H1 (cell line): ENCODE measurements around the gene IFIT5. TPM values are rescaled to one million over a fixed set of nuclear protein-coding genes. Genes with fewer than 3 reads are reported as not detected.

Experiments used
- CTCF ChIA-PET: fragments of 300-600 bp; sonication (Branson Sonifier 250); formaldehyde crosslinking; loops from one replicate; lab custom pipeline; 2021; ENCODE audit not compliant: partially characterized antibody; lab: Charles Lee
- POLR2A ChIA-PET: fragments of 300-600 bp; sonication (Branson Sonifier 250); formaldehyde crosslinking; loops from one replicate; lab custom pipeline; 2021; ENCODE audit warnings: inconsistent platforms; ENCODE audit not compliant: partially characterized antibody; lab: Charles Lee
- DNase-seq, 2 experiments: peaks; one replicate each; pipeline versions ENCODE4 v3.0.0 to v3.0.0-alpha.2; 2010 to 2022; ENCODE audit warnings: low spot score in 2 of 2, low read depth in 1 of 2, mixed read lengths in 1 of 2
- FAIRE-seq: peaks from 2 replicates; lab custom pipeline; 2011; peaks lifted over from hg19 to GRCh38; lab: Jason Lieb, UNC
- H2AFZ ChIP-seq: 2 replicates; pipeline ENCODE4 v1.8.1; 2012; ENCODE audit warnings: low read length, inconsistent platforms
- H2AK5ac ChIP-seq: 2 replicates; pipeline ENCODE4 v1.6.1; 2013; ENCODE audit warnings: low read depth, low read length
- H2BK120ac ChIP-seq: replicated peaks from 2 replicates; pipeline ENCODE3; 2013; ENCODE audit warnings: low read depth, low read length, inconsistent platforms
- H2BK12ac ChIP-seq: 2 replicates; pipeline ENCODE4 v1.6.1; 2013; ENCODE audit warnings: low read depth, low read length
- H2BK15ac ChIP-seq: 2 replicates; pipeline ENCODE4 v1.6.1; 2013; ENCODE audit warnings: low read length
- H2BK20ac ChIP-seq: 2 replicates; pipeline ENCODE4 v1.6.1; 2013; ENCODE audit warnings: low read length
- H2BK5ac ChIP-seq: 2 replicates; pipeline ENCODE4 v1.6.1; 2013; ENCODE audit warnings: low read depth, low read length
- H3K14ac ChIP-seq: 2 replicates; pipeline ENCODE4 v1.6.1; 2013; ENCODE audit warnings: inconsistent platforms; ENCODE audit not compliant: insufficient read length
- H3K18ac ChIP-seq: 2 replicates; pipeline ENCODE4 v1.6.1; 2013; ENCODE audit warnings: low read length; ENCODE audit errors: extremely low read depth
- H3K23ac ChIP-seq: 2 replicates; pipeline ENCODE4 v1.6.1; 2013; ENCODE audit warnings: inconsistent platforms; ENCODE audit not compliant: insufficient read length
- H3K23me2 ChIP-seq: 2 replicates; pipeline ENCODE4 v1.6.1; 2013; ENCODE audit warnings: low read depth, low read length
- H3K27ac ChIP-seq: 2 replicates; pipeline ENCODE4 v1.6.1; 2011; ENCODE audit warnings: low read depth, low read length, inconsistent platforms
- H3K27me3 ChIP-seq, 4 experiments: replicated peaks in 1 of 4; 1 replicate in 1 of 4; 2 replicates in 3 of 4; pipeline versions ENCODE4 v1.6.1 to v1.8.1; 2011 to 2013; ENCODE audit warnings: low read length in 3 of 4, mild to moderate bottlenecking in 3 of 4, inconsistent platforms in 2 of 4, mixed read lengths in 2 of 4, moderate library complexity in 1 of 4; ENCODE audit not compliant: control insufficient read depth in 3 of 4, insufficient read depth in 3 of 4; ENCODE audit errors: extremely low read depth in 1 of 4
- H3K36me3 ChIP-seq, 4 experiments: 2 replicates each; pipeline versions ENCODE4 v1.6.1 to v1.8.1; 2011 to 2013; ENCODE audit warnings: mild to moderate bottlenecking in 4 of 4, low read length in 3 of 4, moderate library complexity in 2 of 4, control low read depth in 1 of 4, inconsistent platforms in 1 of 4; ENCODE audit not compliant: insufficient read depth in 4 of 4, control insufficient read depth in 2 of 4
- H3K4ac ChIP-seq: replicated peaks from 2 replicates; pipeline ENCODE3; 2013; ENCODE audit warnings: low read length, low read depth, mixed read lengths, inconsistent platforms; ENCODE audit not compliant: insufficient read length
- H3K4me1 ChIP-seq, 4 experiments: replicated peaks in 1 of 4; 1 replicate in 1 of 4; 2 replicates in 3 of 4; pipeline versions ENCODE4 v1.6.1 to v1.8.1; 2011 to 2013; ENCODE audit warnings: low read length in 3 of 4, inconsistent platforms in 2 of 4, mixed read lengths in 1 of 4; ENCODE audit not compliant: insufficient read depth in 4 of 4, control insufficient read depth in 3 of 4
- H3K4me2 ChIP-seq, 2 experiments: 2 replicates each; pipeline versions ENCODE4 v1.6.1 to v1.8.1; 2011 to 2013; ENCODE audit warnings: low read depth in 2 of 2, low read length in 2 of 2, control low read depth in 1 of 2, inconsistent platforms in 1 of 2, mild to moderate bottlenecking in 1 of 2; ENCODE audit not compliant: insufficient read depth in 1 of 2
- H3K4me3 ChIP-seq, 4 experiments: fragments of 200-600, 300-600 bp in 1 of 4; sonication (generic), shearing (Covaris generic), sonication (Bioruptor Twin) in 1 of 4; 2 replicates each; pipeline versions ENCODE4 v1.5.1 to v1.8.1; 2011 to 2016; ENCODE audit warnings: low read length in 4 of 4, low read depth in 3 of 4, control low read depth in 2 of 4, inconsistent platforms in 2 of 4, mild to moderate bottlenecking in 2 of 4, mixed read lengths in 1 of 4, moderate library complexity in 1 of 4; ENCODE audit not compliant: insufficient read depth in 2 of 4; ENCODE audit errors: extremely low read depth in 1 of 4
- H3K56ac ChIP-seq: replicated peaks from 2 replicates; pipeline ENCODE3; 2013; ENCODE audit warnings: low read depth, mild to moderate bottlenecking, mixed read lengths, low read length, inconsistent platforms; ENCODE audit not compliant: insufficient read length
- H3K79me1 ChIP-seq: 2 replicates; pipeline ENCODE4 v1.6.1; 2013; ENCODE audit warnings: low read depth, low read length, control low read depth
- H3K79me2 ChIP-seq, 2 experiments: 2 replicates each; pipeline versions ENCODE4 v1.6.1 to v1.8.1; 2012 to 2013; ENCODE audit warnings: low read length in 2 of 2, mild to moderate bottlenecking in 2 of 2, inconsistent platforms in 1 of 2; ENCODE audit not compliant: insufficient read depth in 2 of 2, control insufficient read depth in 1 of 2
- H3K9ac ChIP-seq, 4 experiments: replicated peaks in 1 of 4; 1 replicate in 1 of 4; 2 replicates in 3 of 4; pipeline versions ENCODE4 v1.6.1 to v1.8.1; 2011 to 2013; ENCODE audit warnings: low read depth in 3 of 4, low read length in 3 of 4, control low read depth in 2 of 4, mild to moderate bottlenecking in 2 of 4, moderate library complexity in 2 of 4, inconsistent platforms in 1 of 4; ENCODE audit errors: extremely low read depth in 1 of 4
- H3K9me3 ChIP-seq, 2 experiments: 2 replicates each; pipeline versions ENCODE4 v1.6.1 to v1.8.1; 2012 to 2013; ENCODE audit warnings: mild to moderate bottlenecking in 2 of 2, moderate library complexity in 2 of 2, control low read depth in 1 of 2, inconsistent platforms in 1 of 2, low read depth in 1 of 2, low read length in 1 of 2, mixed read lengths in 1 of 2; ENCODE audit not compliant: insufficient read depth in 2 of 2
- H4K20me1 ChIP-seq, 2 experiments: replicated peaks in 1 of 2; 2 replicates each; pipeline versions ENCODE3 to v1.8.1; 2011 to 2013; ENCODE audit warnings: inconsistent platforms in 2 of 2, low read length in 2 of 2, mild to moderate bottlenecking in 1 of 2; ENCODE audit not compliant: insufficient read depth in 2 of 2, control insufficient read depth in 1 of 2
- H4K5ac ChIP-seq: 2 replicates; pipeline ENCODE4 v1.6.1; 2013; ENCODE audit warnings: low read length, low read depth, mixed read lengths, inconsistent platforms; ENCODE audit not compliant: insufficient read length
- H4K8ac ChIP-seq: 2 replicates; pipeline ENCODE4 v1.8.0; 2013; ENCODE audit warnings: mild to moderate bottlenecking, moderate library complexity, low read length, inconsistent platforms; ENCODE audit not compliant: insufficient read depth; ENCODE audit errors: extremely low read depth
- H4K91ac ChIP-seq: replicated peaks from 2 replicates; pipeline ENCODE3; 2013; ENCODE audit warnings: low read length, mixed read lengths, inconsistent platforms; ENCODE audit not compliant: insufficient read length
- GTF2F1 ChIP-seq: IDR thresholded peaks from 2 replicates; pipeline ENCODE4 v1.6.1; 2012; ENCODE audit warnings: low read depth, low read length, improper control_type of control experiment, borderline replicate concordance
- HDAC6 ChIP-seq: IDR thresholded peaks from one replicate; pipeline ENCODE4 v1.7.1; 2012; ENCODE audit warnings: low read depth, mild to moderate bottlenecking, inconsistent platforms, low read length, moderate library complexity
- KDM1A ChIP-seq: fragments of 200-600, 300-600 bp; sonication (generic); IDR thresholded peaks from 2 replicates; pipeline ENCODE4 v1.7.1; 2016; ENCODE audit warnings: mild to moderate bottlenecking, low read length, borderline replicate concordance
- NANOG ChIP-seq: IDR thresholded peaks from 2 replicates; pipeline ENCODE4 v1.6.1; 2011; ENCODE audit warnings: low read length, low read depth, mild to moderate bottlenecking, inconsistent platforms; ENCODE audit not compliant: insufficient read depth, poor library complexity, severe bottlenecking
- POU5F1 ChIP-seq: IDR thresholded peaks from 2 replicates; pipeline ENCODE4 v1.6.1; 2011; ENCODE audit warnings: low read depth, mild to moderate bottlenecking, low read length, moderate library complexity
- SP2 ChIP-seq: IDR thresholded peaks from 2 replicates; pipeline ENCODE4 v1.6.1; 2012; ENCODE audit warnings: mild to moderate bottlenecking, low read length, inconsistent platforms
- SUZ12 ChIP-seq: fragments of 200-600 bp; sonication (generic); IDR thresholded peaks from 2 replicates; pipeline ENCODE4 v1.6.1; 2012; ENCODE audit warnings: mild to moderate bottlenecking, inconsistent platforms, low read length, moderate library complexity, mixed read lengths
- TBP ChIP-seq: IDR thresholded peaks from 2 replicates; pipeline ENCODE4 v1.6.1; 2011; ENCODE audit warnings: low read depth, low read length, improper control_type of control experiment
- TEAD4 ChIP-seq: IDR thresholded peaks from 2 replicates; pipeline ENCODE4 v1.6.1; 2012; ENCODE audit warnings: low read depth, low read length, inconsistent platforms, mixed read lengths
- WGBS, 2 experiments: shearing (Covaris generic) in 1 of 2; methylation state at CpG; one replicate each; pipeline versions ENCODE4 v1.1.6 to v1.1.7; 2013 to 2015; ENCODE audit warnings: low lambda C conversion rate in 2 of 2, mixed read lengths in 2 of 2, inconsistent platforms in 1 of 2, low coverage in 1 of 2, missing lambda C conversion rate in 1 of 2; ENCODE audit not compliant: insufficient replicate concordance in 2 of 2, insufficient coverage in 1 of 2, insufficient read length in 1 of 2; ENCODE audit errors: extremely low coverage in 1 of 2, missing lambda C conversion rate in 1 of 2; 5-methylcytosine and 5-hydroxymethylcytosine counted together
- polyA plus RNA-seq, 7 experiments: library from polyadenylated mRNA; depleted of rRNA in 3 of 7; stranded (reverse) in 5 of 7; unstranded in 2 of 7; fragments of >200 nt in 5 of 7; fragments of 200-250 nt in 2 of 7; gene quantifications; 1 replicate in 5 of 7; 2 replicates in 1 of 7; 4 replicates in 1 of 7; pipeline versions ENCODE4 v1.2.1 to v1.2.3, GENCODE V29; 2011 to 2013; ENCODE audit warnings: missing spikeins in 2 of 7, mixed read lengths in 2 of 7
- total RNA-seq: library from RNA; stranded (reverse); fragmentation: NEBNext Ultra II Directional; extraction: Animal tissue kit (Norgen Biotek cat#: 25700); gene quantifications from 2 replicates; pipeline ENCODE4 v1.2.1, GENCODE V29; 2021

Gene IFIT5
- total and polyA plus RNA-seq, 2 of the 8 experiments (the other 6 are each of a cell fraction or from before 2014, with no cell fraction given), result 0.94 to 2.6 TPM

DNA sequence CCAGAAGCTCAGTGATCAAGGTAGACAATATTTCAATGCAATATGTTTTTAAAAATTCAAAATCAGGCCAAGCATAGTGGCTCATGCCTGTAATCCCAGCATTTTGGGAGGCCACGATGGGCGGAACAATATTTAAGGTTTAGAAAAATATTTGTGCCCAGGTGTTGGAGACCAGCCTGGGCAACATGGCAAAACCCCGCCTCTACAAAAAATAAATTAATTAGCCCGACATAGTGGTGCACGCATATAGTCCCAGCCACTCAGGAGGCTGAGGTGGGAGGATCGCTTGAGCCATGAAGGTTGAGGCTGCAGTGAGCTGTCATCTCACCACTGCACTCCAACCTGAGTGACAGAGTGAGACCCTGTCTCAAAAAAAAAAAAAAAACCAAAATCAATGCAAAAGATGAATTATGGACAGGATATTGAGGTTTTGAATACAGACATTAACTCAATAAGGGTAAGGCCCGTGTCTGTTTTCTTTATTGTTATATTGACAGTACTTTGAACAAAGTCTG is 913 bp upstream of the IFIT5 start:
- peak overlapping the region; percentile 82 to 85; a peak in 2 of 4 replicates for H3K4me2 ChIP-seq
- ChIA-PET CTCF (interaction anchor here (0.6 to 1.4 kb wide), 7 partner anchors 20 to 172 kb away, joined by 3 to 4 read pairs (median 3); no protein-coding TSS in a partner anchor), POLR2A (no interaction called here)
- TF ChIP-seq POU5F1, result no peak
- TF ChIP-seq TBP, result no peak
- no peak for TF ChIP-seq HDAC6
- no peak for TF ChIP-seq SUZ12
- no peak for TF ChIP-seq GTF2F1
- no peak for TF ChIP-seq KDM1A
- TF ChIP-seq SP2, result no peak
- no peak for TF ChIP-seq NANOG
- TF ChIP-seq TEAD4, result no peak

More for the DNA sequence above, 913 bp upstream of the IFIT5 start:
- no peak overlapping the region for H3K23ac ChIP-seq
- no peak overlapping the region for H3K56ac ChIP-seq
- H3K4me1 ChIP-seq, result peaks cover 0 to 10% (median 3%) of the 10 kb centered on the region in 4 experiments; a peak in 6 of 7 replicates
- no peak for FAIRE-seq
- H3K27me3 ChIP-seq, result peaks cover 0 to 20% (median 15%) of the 10 kb centered on the region in 4 experiments; a peak in 6 of 7 replicates
- no peaks in the 10 kb centered on the region for H3K79me1 ChIP-seq
- no peak overlapping the region for H2BK15ac ChIP-seq
- H4K20me1 ChIP-seq, result no peaks in the 10 kb centered on the region
- H4K5ac ChIP-seq, result no peak overlapping the region
- no peak overlapping the region for H3K27ac ChIP-seq
- H3K14ac ChIP-seq, result no peak overlapping the region
- H3K18ac ChIP-seq, result no peak overlapping the region
- no peak overlapping the region for H3K4ac ChIP-seq
- no peaks in the 10 kb centered on the region for H3K9me3 ChIP-seq
- peak overlapping the region in 2 of 4 experiments; percentile 78 to 81; a peak in 1 of 8 replicates for H3K4me3 ChIP-seq
- WGBS, 2 experiments, result 93% methylated on average over 7 of the region's 7 CpGs; no CpG with 5 or more reads in 1 of the 2 experiments
- H4K91ac ChIP-seq, result no peak overlapping the region
- peaks cover 6% of the 10 kb centered on the region; the same call in 1 of the 2 replicates for H3K23me2 ChIP-seq
- no peaks in the 10 kb centered on the region for H3K79me2 ChIP-seq
- H2AFZ ChIP-seq, result no peak overlapping the region
- no peak overlapping the region for H4K8ac ChIP-seq
- H2BK12ac ChIP-seq, result no peak overlapping the region
- no peaks in the 10 kb centered on the region; a peak in 1 of 8 replicates for H3K36me3 ChIP-seq
- H2BK120ac ChIP-seq, result no peak overlapping the region
- no peak overlapping the region for H2AK5ac ChIP-seq
- no peak overlapping the region for H3K9ac ChIP-seq
- H2BK5ac ChIP-seq, result no peak overlapping the region
- DNase-seq, result no peak
- H2BK20ac ChIP-seq, result no peak overlapping the region
